Measurements from ENCODE around the gene MEIOSIN.
"Not testable (repeated sequence)": the region's sequence is repeated elsewhere in the genome, so short reads cannot be mapped to it uniquely, and the experiment has no call there.

MEIOSIN gene

GRCh38 chr19:45720065-45720464, 13.2 kb upstream of the MEIOSIN start:
- not testable (repeated sequence) for DNase-seq (ENCODE audit: low read depth in 2 of 2)

GRCh38 chr19:45728683-45729082, 4.6 kb upstream of the MEIOSIN start:
- not testable (repeated sequence) for DNase-seq (ENCODE audit: low read depth in 2 of 2)

GRCh38 chr19:45729800-45730290, 3.4 kb upstream of the MEIOSIN start:
- DNase-seq (ENCODE audit: low read depth in 2 of 2), result no peak

GRCh38 chr19:45730368-45731288, 2.6 kb upstream of the MEIOSIN start, which contains the start of gene FBXO46:
Gene FBXO46 (minus strand): TSS chr19:45730896. CDS start chr19:45713495, 17,401 bp downstream.
- DNase-seq (ENCODE audit: low read depth in 2 of 2), result peak; percentile 92 to 95

- no peak for DNase-seq (ENCODE audit: low read depth in 2 of 2)
Observed at GRCh38 chr19:45739498-45740439, 6.5 kb downstream of the MEIOSIN start.

GRCh38 chr19:45742969-45743368, 9.7 kb downstream of the MEIOSIN start:
- no peak for DNase-seq (ENCODE audit: low read depth in 2 of 2)

- DNase-seq (ENCODE audit: low read depth in 2 of 2), result no peak
Observed at GRCh38 chr19:45745606-45746005, 12.4 kb downstream of the MEIOSIN start.

- no peak for DNase-seq (ENCODE audit: low read depth in 2 of 2)
Observed at GRCh38 chr19:45746866-45747265, 13.6 kb downstream of the MEIOSIN start.

- no peak for DNase-seq (ENCODE audit: low read depth in 2 of 2)
Observed at GRCh38 chr19:45747513-45747912, 14.3 kb downstream of the MEIOSIN start.

- not testable (repeated sequence) for DNase-seq (ENCODE audit: low read depth in 2 of 2)
Observed at GRCh38 chr19:45751483-45751882, 18.2 kb downstream of the MEIOSIN start.

GRCh38 chr19:45752639-45753038, 19.4 kb downstream of the MEIOSIN start:
- DNase-seq (ENCODE audit: low read depth in 2 of 2), result no peak

GRCh38 chr19:45753548-45753947, 20.3 kb downstream of the MEIOSIN start:
- DNase-seq (ENCODE audit: low read depth in 2 of 2), result no peak

- no peak for DNase-seq (ENCODE audit: low read depth in 2 of 2)
Observed at GRCh38 chr19:45754323-45754722, 21.1 kb downstream of the MEIOSIN start.

- no peak for DNase-seq (ENCODE audit: low read depth in 2 of 2)
Observed at GRCh38 chr19:45757695-45758094, 24.5 kb downstream of the MEIOSIN start.

- no peak for DNase-seq (ENCODE audit: low read depth in 2 of 2)
Observed at GRCh38 chr19:45758921-45759320, 25.7 kb downstream of the MEIOSIN start.

- DNase-seq (ENCODE audit: low read depth in 2 of 2), result no peak
Observed at GRCh38 chr19:45761714-45762113, 28.5 kb downstream of the MEIOSIN start.

- no peak for DNase-seq (ENCODE audit: low read depth in 2 of 2)
Observed at GRCh38 chr19:45762870-45763631, 29.8 kb downstream of the MEIOSIN start.

GRCh38 chr19:45763691-45764294, 30.6 kb downstream of the MEIOSIN start:
- no peak for DNase-seq (ENCODE audit: low read depth in 2 of 2)

GRCh38 chr19:45764475-45764874, 31.2 kb downstream of the MEIOSIN start:
- DNase-seq (ENCODE audit: low read depth in 2 of 2), result no peak

GRCh38 chr19:45764945-45765701, 31.9 kb downstream of the MEIOSIN start:
- DNase-seq (ENCODE audit: low read depth in 2 of 2), result no peak

All from stimulated activated CD4-positive, alpha-beta T cell treated with anti-CD3 and anti-CD28 coated beads, Interleukin-15, amount 100 ng/mL, for 48 hours (primary cell).